NCI-H748 (cell line): ENCODE results near the gene ATP1B1.
"Not testable (repeated sequence)": the region's sequence is repeated elsewhere in the genome, so short reads cannot be mapped to it uniquely, and the experiment has no call there.

ENCODE experiments used
- DNase-seq: peaks from one replicate; lab custom pipeline; 2025; ENCODE audit not compliant: unreplicated experiment; lab: John Stamatoyannopoulos, UW

Gene ATP1B1

GRCh38 chr1:169138866-169139670 lies 32.6 kb downstream of the ATP1B1 start:
- no peak for DNase-seq

DNA sequence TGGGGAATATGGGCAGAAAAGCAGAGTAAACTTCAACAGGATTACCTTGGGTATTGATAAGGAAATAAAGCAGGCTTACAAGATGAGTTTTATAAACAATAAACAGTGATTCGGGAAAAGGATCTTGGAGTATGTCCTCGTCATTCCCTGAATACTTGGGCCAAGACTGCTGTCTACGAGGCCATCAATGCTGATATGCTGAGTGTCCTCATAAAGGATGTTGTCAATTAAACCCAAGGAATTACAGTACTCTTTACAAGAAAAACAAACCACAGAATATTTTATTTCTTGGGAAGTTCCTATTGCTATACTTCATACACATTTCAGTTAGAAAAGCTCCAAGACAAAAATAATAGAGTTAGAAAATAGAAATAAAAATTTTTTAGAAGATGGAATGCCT lies 34.9 kb downstream of the ATP1B1 start:
- no peak for DNase-seq

GRCh38 chr1:169142129-169142528 lies 35.6 kb downstream of the ATP1B1 start:
- no peak for DNase-seq

- no peak for DNase-seq
Measured at GRCh38 chr1:169143346-169143745, 36.9 kb downstream of the ATP1B1 start.

- no peak for DNase-seq
Measured at GRCh38 chr1:169143984-169144383, 37.5 kb downstream of the ATP1B1 start.

- no peak for DNase-seq
Measured at GRCh38 chr1:169144941-169145626, 38.6 kb downstream of the ATP1B1 start.

DNA sequence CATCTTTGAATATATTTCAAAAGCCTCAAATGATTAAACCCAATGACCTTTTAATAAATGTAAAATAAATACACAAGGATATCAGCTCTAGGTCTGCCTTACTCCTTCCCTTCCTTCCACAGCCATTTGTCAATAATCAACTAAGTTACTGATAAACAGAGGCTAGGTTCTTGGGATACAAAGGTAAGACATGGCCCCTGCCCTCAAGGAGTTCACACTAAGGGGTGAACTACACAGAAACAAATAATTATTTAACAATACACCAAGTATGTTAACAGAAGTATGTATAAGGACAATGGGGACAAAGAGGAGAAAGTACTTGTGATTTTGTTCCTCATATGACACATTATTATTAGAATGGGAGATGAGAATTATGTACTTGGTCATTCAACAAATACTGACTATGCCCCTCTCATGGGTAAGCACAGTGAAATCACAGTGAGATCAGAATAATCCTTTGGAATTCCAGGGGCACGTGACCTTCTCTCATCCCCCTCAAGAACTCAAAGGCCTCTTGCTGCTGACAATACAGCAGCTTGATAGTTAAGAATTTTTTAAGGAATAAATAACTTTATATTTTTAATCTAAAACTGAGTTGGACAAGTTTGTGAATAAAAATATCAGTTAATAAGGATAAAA lies 40.2 kb downstream of the ATP1B1 start:
- no peak for DNase-seq

GRCh38 chr1:169148472-169149252 lies 42.2 kb downstream of the ATP1B1 start:
- no peak for DNase-seq

- no peak for DNase-seq
Measured at GRCh38 chr1:169149555-169150286, 43.2 kb downstream of the ATP1B1 start.

DNA sequence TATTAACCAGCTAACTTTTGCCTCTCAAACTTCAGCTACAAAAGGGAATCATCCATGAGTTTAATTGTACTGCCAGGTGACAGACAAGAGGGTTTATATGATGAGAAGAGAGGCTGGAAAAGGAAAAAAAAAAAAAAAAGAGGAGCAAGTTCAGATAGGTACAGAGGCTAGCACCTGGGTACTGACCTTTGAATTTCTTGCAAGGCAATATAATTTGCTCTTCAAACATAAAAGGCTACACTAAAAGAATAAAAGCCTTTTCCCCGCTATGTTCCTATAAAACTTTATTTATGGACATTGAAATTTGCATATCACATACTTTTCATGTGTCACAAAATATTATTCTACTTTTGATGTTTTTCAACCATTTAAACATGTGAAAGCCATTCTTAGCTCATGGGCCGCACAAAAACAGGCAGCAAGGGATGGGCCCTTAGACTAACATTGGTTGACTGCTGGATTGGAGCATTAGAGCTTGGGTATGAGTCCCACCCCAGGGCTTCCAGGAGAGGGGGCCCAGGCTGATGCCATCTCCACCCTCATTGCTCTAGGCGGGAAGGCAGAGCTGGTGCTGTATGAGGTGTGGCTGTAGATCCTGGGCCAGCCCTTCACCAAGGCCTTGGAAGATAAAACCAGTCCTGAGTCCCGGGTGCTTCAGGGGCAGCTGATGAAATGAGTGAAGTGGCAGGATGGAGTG lies 44.3 kb downstream of the ATP1B1 start:
- DNase-seq, result no peak

DNA sequence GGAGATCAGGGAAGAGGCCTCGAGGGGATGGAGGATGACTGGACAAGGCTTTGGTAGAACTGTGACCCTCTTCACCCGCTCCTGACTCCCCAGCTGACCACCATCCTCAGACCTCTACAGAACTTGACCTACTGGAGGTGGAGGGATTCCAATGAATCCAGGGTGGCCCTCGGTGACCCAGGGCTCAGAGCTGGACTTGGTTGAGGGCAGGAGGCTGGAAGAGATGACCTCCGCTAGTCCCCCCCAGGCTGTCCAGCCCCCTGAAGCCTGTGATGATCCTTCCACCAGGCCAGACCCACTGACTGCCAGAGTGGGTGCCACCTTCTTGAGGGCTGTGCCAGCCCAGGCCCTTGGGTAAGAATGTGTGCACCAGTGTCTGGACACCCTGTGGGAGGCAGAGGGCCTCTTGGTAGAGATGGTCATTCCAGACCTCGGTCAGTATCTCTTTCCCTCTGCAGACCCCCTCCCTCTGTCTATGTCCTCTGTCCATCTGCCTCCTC lies 44.9 kb downstream of the ATP1B1 start:
- no peak for DNase-seq

- no peak for DNase-seq
Measured at GRCh38 chr1:169155675-169156074, 49.2 kb downstream of the ATP1B1 start.

DNA sequence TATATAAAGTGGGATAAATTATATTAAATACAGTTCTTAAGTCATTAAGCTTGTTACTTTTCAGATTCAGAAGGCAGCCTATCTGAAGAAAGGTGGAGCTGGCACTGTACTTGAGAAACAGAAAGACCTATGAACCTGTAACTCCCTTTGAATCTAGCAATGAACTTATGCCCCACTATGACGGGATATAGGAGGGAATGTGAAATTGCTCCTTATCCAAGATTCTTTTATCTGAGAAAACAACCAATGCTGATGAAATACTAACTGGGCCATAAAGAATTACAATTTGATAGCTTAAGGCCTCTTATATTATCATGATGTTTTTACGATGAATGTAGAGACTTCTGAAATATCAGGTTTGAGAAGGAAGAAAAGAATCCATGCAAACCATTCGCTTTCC lies 50.1 kb downstream of the ATP1B1 start:
- DNase-seq, result no peak

DNA sequence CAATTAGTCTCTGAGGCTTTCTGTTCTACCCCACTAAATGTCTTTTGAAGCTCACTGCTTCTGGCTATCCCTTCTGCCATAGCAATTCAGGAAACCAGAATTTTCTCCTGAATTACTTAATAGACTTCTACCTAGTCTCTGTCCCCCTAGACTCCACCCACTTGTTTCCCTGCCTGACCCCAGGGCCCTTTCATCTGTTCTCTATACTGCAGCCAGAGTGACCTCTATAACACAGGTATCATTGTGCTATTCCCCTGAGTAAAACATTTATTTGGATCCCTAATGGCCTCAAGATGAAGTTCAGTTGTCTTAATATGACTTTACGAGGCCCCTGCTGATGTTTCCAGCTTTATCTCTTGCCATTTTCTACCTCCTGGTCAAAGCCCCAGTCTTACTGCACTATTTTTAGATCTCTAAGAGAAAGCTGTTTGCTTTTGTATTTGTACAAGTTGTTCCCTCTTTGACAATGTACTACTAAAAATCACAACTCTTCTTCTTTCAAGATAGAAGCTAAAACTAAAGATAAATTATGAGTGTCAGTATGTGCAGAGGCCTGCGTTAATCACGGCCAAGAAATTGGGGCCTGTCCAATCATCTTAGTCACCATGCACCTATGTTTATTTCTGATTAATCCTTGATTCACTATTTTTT lies 54.5 kb downstream of the ATP1B1 start:
- DNase-seq, result no peak

DNA sequence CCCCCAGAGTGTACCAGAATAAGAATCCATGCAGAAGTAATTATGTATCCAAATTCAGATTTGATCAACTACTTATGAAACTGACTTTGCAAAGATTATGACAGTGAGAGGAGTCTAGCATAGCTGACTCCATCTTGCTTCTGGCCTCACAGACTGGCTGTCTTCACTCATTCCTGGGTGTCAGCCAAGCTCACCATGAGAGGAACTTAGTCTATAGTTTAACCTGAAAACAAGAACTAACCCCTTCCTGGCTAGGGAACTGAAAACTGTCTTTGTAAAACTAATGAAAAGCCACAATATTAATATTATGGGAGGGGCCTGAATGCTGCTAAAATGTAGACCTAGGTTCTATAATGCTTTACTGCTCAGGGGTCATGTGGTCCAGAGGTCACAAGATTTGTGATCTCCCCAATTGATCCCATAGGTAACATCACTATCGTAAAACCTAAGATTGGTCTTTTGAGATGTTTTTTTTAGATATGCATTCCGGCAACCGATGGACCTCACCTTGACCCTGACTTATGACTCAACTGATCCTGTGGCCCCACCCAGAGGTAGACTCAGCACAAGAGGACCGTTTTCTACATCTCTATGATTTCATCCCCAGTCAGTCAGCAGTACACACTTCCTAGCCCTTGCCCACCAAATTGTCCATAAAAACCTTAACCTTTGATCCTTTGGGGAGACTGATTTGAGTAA lies 55.2 kb downstream of the ATP1B1 start:
- DNase-seq, result no peak

DNA sequence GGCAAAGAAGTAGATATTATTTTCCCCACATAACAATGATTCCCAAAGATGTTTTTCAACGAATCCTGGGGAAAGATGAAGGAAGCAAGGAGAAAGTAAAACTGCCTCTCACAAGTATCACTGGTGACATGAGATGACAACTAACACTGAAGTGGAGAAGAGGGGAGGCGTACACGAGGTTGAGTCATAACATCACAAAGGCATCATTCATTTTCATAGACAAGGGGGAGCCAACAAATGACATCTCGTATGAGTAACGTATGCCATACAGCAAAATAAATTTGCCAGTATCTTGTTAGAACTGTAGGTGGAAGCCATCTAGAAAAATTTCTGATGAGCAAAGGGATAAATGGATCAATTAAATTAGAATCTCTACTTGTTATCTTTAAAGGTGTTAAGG lies 56.6 kb downstream of the ATP1B1 start:
- no peak for DNase-seq

DNA sequence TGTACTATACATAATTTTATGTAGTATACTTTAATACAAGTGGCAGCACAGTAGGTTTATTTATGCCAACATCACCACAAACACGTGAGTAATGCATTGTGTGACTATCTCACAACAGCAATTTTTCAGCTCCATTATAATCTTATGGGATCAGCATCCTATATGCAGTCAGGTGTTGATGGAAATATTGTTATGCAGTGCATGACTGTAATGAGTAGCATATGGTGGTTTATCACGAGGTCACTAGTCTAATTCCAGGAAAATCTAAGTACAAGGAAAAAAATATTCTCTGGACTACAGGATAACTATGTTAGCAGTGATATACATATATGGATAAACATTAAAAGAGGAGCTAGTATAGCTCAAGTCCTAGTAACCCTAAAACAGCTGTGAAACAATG lies 69.0 kb downstream of the ATP1B1 start:
- DNase-seq, result no peak

GRCh38 chr1:169179431-169179830 lies 72.9 kb downstream of the ATP1B1 start:
- DNase-seq, result not testable (repeated sequence)

DNA sequence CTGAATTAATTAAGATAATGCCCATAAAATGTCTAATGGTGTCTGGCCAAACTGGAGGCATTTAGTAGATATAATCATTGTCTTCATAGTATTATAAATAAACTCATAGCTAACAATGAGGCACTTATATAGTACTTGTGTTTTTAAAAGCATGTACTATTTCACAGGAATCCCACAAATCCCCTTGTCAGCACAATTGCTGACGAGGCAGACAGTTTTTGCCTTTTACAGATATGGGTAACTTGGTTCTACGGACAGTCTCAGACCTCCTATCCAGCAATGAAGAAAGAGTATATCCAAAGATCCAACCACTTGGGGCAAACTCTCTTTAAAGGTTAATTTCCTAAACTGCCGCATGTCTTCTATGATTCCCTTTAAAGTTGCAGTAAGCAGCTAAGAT lies 73.7 kb downstream of the ATP1B1 start:
- DNase-seq, result no peak
